Measurements from ENCODE around the gene CYP4F22. TPM values are rescaled to one million over a fixed set of nuclear protein-coding genes. Genes with fewer than 3 reads are reported as not detected.

CYP4F22 gene
- total RNA-seq, 1 donor = not detected

DNA sequence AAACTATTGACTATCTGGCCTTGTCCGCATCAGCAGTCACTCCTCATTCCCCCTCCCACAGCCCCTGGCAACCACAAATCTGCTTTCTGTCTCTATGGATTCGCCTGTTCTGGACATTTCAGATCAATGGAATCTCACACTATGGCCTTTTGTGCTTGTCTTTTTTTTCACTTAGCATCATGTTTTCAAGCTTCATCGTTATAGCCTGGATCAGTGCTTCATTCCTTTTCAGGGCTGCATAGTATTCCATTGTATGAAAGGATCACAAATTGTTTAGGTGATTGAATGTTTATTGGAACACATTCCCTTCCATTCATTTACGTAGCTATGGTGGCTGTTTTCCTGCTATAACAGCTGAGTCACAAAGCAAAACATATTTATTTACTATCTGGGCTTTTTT, 21.3 kb upstream of the CYP4F22 start:
- Histone ChIP-seq H3K79me2 (ENCODE audit: insufficient read depth, low read length) (no peaks in the 10 kb centered on the region), H4K20me1 (ENCODE audit: insufficient read depth, low read length) (no peaks in the 10 kb centered on the region), H3K27me3 (ENCODE audit: insufficient read depth, low read length) (no peaks in the 10 kb centered on the region), H3K4me3 (ENCODE audit: insufficient read depth, low read length) (no peak overlapping the region), H3K9me3 (ENCODE audit: low read depth, low read length) (no peaks in the 10 kb centered on the region), H2AFZ (ENCODE audit: low read length) (no peak overlapping the region), H3K4me2 (ENCODE audit: insufficient read depth, low read length) (no peak overlapping the region), H3K36me3 (ENCODE audit: insufficient read depth, low read length) (no peaks in the 10 kb centered on the region), H3K27ac (ENCODE audit: low read depth, low read length) (no peak overlapping the region), H3K4me1 (ENCODE audit: insufficient read depth, low read length) (no peaks in the 10 kb centered on the region)
- TF ChIP-seq CTCF (IDR thresholded peaks at IDR 0.05; ENCODE audit: extremely low read depth, low read depth, low read length) = no peak
- DNase-seq (ENCODE audit: insufficient read length, low spot score, missing footprints) = no peak

DNA sequence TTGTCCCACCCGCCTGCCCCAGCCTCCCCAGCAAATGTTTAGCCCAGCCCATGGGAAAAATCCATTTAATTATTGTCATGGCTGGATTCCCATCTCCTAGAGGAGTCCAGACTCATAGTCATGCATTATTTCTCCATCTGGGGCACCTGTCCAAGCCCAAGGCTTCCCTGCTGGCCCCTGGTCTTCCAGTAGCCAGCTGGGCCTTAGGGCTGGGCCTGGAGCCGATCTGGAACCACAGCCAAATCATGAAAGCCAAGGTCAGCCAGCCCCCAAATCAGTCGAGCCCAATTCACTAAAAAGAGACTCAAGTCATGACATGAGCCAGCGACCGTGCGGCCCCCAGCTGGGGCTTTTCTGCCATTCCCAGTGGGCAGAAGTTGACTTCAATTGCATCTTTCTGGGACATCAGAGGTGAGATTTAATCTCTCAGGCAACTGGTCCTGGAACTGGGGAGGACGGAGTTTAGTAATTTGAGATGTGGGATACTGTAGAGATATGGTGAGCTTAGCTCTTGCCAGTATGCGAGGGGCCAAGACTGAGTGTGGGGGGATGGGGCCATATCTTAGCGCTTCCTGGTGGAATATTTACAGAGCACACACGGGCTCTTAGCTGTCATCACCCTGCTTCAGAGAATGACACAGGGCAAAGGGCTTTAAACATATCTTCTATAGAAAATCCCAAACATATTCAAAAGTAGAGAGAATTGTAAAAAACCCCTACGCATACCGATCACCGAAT, 19.7 kb upstream of the CYP4F22 start:
- H3K27me3 ChIP-seq (ENCODE audit: insufficient read depth, low read length) = no peaks in the 10 kb centered on the region
- H3K79me2 ChIP-seq (ENCODE audit: insufficient read depth, low read length) = no peaks in the 10 kb centered on the region
- no peak for TF ChIP-seq CTCF (IDR thresholded peaks at IDR 0.05; ENCODE audit: extremely low read depth, low read depth, low read length)
- no peaks in the 10 kb centered on the region for H3K9me3 ChIP-seq (ENCODE audit: low read depth, low read length)
- DNase-seq (ENCODE audit: insufficient read length, low spot score, missing footprints) = no peak
- H3K36me3 ChIP-seq (ENCODE audit: insufficient read depth, low read length) = no peaks in the 10 kb centered on the region
- no peak overlapping the region for H2AFZ ChIP-seq (ENCODE audit: low read length)
- no peaks in the 10 kb centered on the region for H3K4me1 ChIP-seq (ENCODE audit: insufficient read depth, low read length)
- no peaks in the 10 kb centered on the region for H4K20me1 ChIP-seq (ENCODE audit: insufficient read depth, low read length)
- no peak overlapping the region for H3K27ac ChIP-seq (ENCODE audit: low read depth, low read length)
- no peak overlapping the region for H3K4me3 ChIP-seq (ENCODE audit: insufficient read depth, low read length)
- H3K4me2 ChIP-seq (ENCODE audit: insufficient read depth, low read length) = no peak overlapping the region

DNA sequence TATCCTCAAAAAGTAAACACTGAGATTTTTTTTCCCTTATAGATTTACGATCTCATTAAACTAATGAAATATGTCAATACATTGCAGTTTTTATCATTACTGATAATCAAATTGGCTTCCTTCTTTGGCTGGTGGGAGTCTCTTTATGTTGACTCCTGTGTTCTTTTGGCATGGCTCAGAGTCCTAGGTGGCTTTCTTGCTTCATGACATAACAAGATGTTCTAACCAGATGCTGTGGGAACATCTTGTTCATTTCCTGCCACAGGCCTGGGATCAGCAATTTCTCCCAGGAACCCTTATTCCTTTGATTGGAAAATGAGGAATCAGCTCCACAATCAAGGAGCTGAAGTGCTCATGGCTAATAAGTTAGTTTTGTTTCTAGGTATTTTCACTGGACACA, 13.2 kb upstream of the CYP4F22 start:
- H3K27ac ChIP-seq (ENCODE audit: low read depth, low read length) = no peak overlapping the region
- H3K4me3 ChIP-seq (ENCODE audit: insufficient read depth, low read length) = no peak overlapping the region
- no peaks in the 10 kb centered on the region for H3K27me3 ChIP-seq (ENCODE audit: insufficient read depth, low read length)
- no peaks in the 10 kb centered on the region for H4K20me1 ChIP-seq (ENCODE audit: insufficient read depth, low read length)
- H3K4me1 ChIP-seq (ENCODE audit: insufficient read depth, low read length) = no peaks in the 10 kb centered on the region
- no peak for TF ChIP-seq CTCF (IDR thresholded peaks at IDR 0.05; ENCODE audit: extremely low read depth, low read depth, low read length)
- no peak overlapping the region for H2AFZ ChIP-seq (ENCODE audit: low read length)
- H3K4me2 ChIP-seq (ENCODE audit: insufficient read depth, low read length) = no peak overlapping the region
- no peaks in the 10 kb centered on the region for H3K36me3 ChIP-seq (ENCODE audit: insufficient read depth, low read length)
- H3K9me3 ChIP-seq (ENCODE audit: low read depth, low read length) = no peaks in the 10 kb centered on the region
- no peak for DNase-seq (ENCODE audit: insufficient read length, low spot score, missing footprints)
- no peaks in the 10 kb centered on the region for H3K79me2 ChIP-seq (ENCODE audit: insufficient read depth, low read length)

- Histone ChIP-seq H3K27me3 (ENCODE audit: insufficient read depth, low read length) (no peaks in the 10 kb centered on the region), H4K20me1 (ENCODE audit: insufficient read depth, low read length) (no peaks in the 10 kb centered on the region), H3K79me2 (ENCODE audit: insufficient read depth, low read length) (no peaks in the 10 kb centered on the region), H3K4me2 (ENCODE audit: insufficient read depth, low read length) (no peak overlapping the region), H3K36me3 (ENCODE audit: insufficient read depth, low read length) (no peaks in the 10 kb centered on the region), H3K4me3 (ENCODE audit: insufficient read depth, low read length) (no peak overlapping the region), H3K9me3 (ENCODE audit: low read depth, low read length) (no peaks in the 10 kb centered on the region), H2AFZ (ENCODE audit: low read length) (no peak overlapping the region), H3K4me1 (ENCODE audit: insufficient read depth, low read length) (no peaks in the 10 kb centered on the region), H3K27ac (ENCODE audit: low read depth, low read length) (no peak overlapping the region)
- no peak for TF ChIP-seq CTCF (IDR thresholded peaks at IDR 0.05; ENCODE audit: extremely low read depth, low read depth, low read length)
- no peak for DNase-seq (ENCODE audit: insufficient read length, low spot score, missing footprints)
Observed at GRCh38 chr19:15498156-15498858, 10.0 kb upstream of the CYP4F22 start.

All from osteoblast (primary cell).